Thymus (tissue), 14 donors: ENCODE results near the gene SEPTIN2. TPM values are rescaled to one million over a fixed set of nuclear protein-coding genes. Genes with fewer than 3 reads are reported as not detected.

Experiments
- DNase-seq, 9 donors: peaks; one replicate each; pipeline ENCODE4 v3.0.0-alpha.2; 2013; ENCODE audit warnings: low spot score in 9 of 9, low read depth in 6 of 9, missing footprints in 1 of 9
- H3K27ac ChIP-seq, 2 donors: one replicate each; pipeline ENCODE4 v1.5.1; 2013; ENCODE audit warnings: control low read depth in 1 of 2, low read depth in 1 of 2, low read length in 1 of 2, mild to moderate bottlenecking in 1 of 2, moderate library complexity in 1 of 2
- H3K27me3 ChIP-seq, 2 donors: one replicate each; pipeline ENCODE4 v1.5.1; 2013; ENCODE audit warnings: low read length in 1 of 2; ENCODE audit not compliant: control insufficient read depth in 2 of 2, insufficient read depth in 1 of 2
- H3K36me3 ChIP-seq, 2 donors: one replicate each; pipeline ENCODE4 v1.5.1; 2013; ENCODE audit warnings: low read length in 1 of 2, mild to moderate bottlenecking in 1 of 2, moderate library complexity in 1 of 2; ENCODE audit not compliant: control insufficient read depth in 2 of 2, insufficient read depth in 2 of 2
- H3K4me1 ChIP-seq, 2 donors: one replicate each; pipeline ENCODE4 v1.5.1; 2013; ENCODE audit warnings: low read length in 2 of 2; ENCODE audit not compliant: control insufficient read depth in 2 of 2, insufficient read depth in 2 of 2
- H3K4me3 ChIP-seq, 2 donors: one replicate each; pipeline ENCODE4 v1.5.1; 2013; ENCODE audit warnings: low read length in 2 of 2, control low read depth in 1 of 2, mild to moderate bottlenecking in 1 of 2
- H3K9me3 ChIP-seq, 2 donors: one replicate each; pipeline ENCODE4 v1.5.1; 2013; ENCODE audit warnings: low read length in 1 of 2, mild to moderate bottlenecking in 1 of 2; ENCODE audit not compliant: control insufficient read depth in 2 of 2, insufficient read depth in 1 of 2
- WGBS: extraction: QIAGEN DNeasy Blood & Tissue Kit; methylation state at CpG from one replicate; pipeline ENCODE4 v1.1.7; 2013; 5-methylcytosine and 5-hydroxymethylcytosine counted together
- long read RNA-seq, 10 donors: transcript quantifications; one replicate each; lab custom pipeline, GENCODE V29; 2026
- polyA plus RNA-seq: library from polyadenylated mRNA; stranded (reverse); fragments of 200-250 nt; gene quantifications from one replicate; pipeline ENCODE4 v1.2.3, GENCODE V29; 2013
- total RNA-seq: library from RNA; stranded (reverse); fragments of 120-200 nt; gene quantifications from one replicate; pipeline ENCODE4 v1.2.4, GENCODE V29; 2013
- donor health status: healthy.

The SEPTIN2 gene
- total RNA-seq (149 TPM), polyA plus RNA-seq (189 TPM)
- long read RNA-seq, donor 1, partial matches to known transcripts: 0 of 1 reads
- long read RNA-seq, donor 1, other reads (novel, unspliced or antisense): 0 of 1 reads
- long read RNA-seq, donor 2, transcript SEPT2-203 (13 exons, 3,315 nt): major isoform, 42 of 170 reads
- long read RNA-seq, donor 2, transcript SEPT2-238 (4 exons, 740 nt): minor isoform, 10 of 170 reads
- long read RNA-seq, donor 2, partial matches to known transcripts: 110 of 170 reads
- long read RNA-seq, donor 2, other reads (novel, unspliced or antisense): 0 of 170 reads
- long read RNA-seq, donor 3, transcript SEPT2-238 (4 exons, 740 nt): minor isoform, 10 of 84 reads
- long read RNA-seq, donor 3, transcript SEPT2-203 (13 exons, 3,315 nt): major isoform, 25 of 84 reads
- long read RNA-seq, donor 3, partial matches to known transcripts: 34 of 84 reads
- long read RNA-seq, donor 3, other reads (novel, unspliced or antisense): 6 of 84 reads
- long read RNA-seq, donor 4, transcript SEPT2-203 (13 exons, 3,315 nt): major isoform, 16 of 34 reads
- long read RNA-seq, donor 4, transcript SEPT2-238 (4 exons, 740 nt): minor isoform, 5 of 34 reads
- long read RNA-seq, donor 4, partial matches to known transcripts: 12 of 34 reads
- long read RNA-seq, donor 4, other reads (novel, unspliced or antisense): 0 of 34 reads
- long read RNA-seq, donor 5, transcript SEPT2-238 (4 exons, 740 nt): minor isoform, 7 of 135 reads
- long read RNA-seq, donor 5, transcript SEPT2-203 (13 exons, 3,315 nt): major isoform, 42 of 135 reads
- long read RNA-seq, donor 5, partial matches to known transcripts: 64 of 135 reads
- long read RNA-seq, donor 5, other reads (novel, unspliced or antisense): 13 of 135 reads
- long read RNA-seq, donor 6, transcript SEPT2-203 (13 exons, 3,315 nt): major isoform, 23 of 41 reads
- long read RNA-seq, donor 6, partial matches to known transcripts: 5 of 41 reads
- long read RNA-seq, donor 6, other reads (novel, unspliced or antisense): 0 of 41 reads
- long read RNA-seq, donor 7, transcript SEPT2-203 (13 exons, 3,315 nt): major isoform, 25 of 42 reads
- long read RNA-seq, donor 7, partial matches to known transcripts: 0 of 42 reads
- long read RNA-seq, donor 7, other reads (novel, unspliced or antisense): 5 of 42 reads
- long read RNA-seq, donor 8, transcript SEPT2-238 (4 exons, 740 nt): minor isoform, 7 of 35 reads
- long read RNA-seq, donor 8, transcript SEPT2-203 (13 exons, 3,315 nt): major isoform, 11 of 35 reads
- long read RNA-seq, donor 8, partial matches to known transcripts: 6 of 35 reads
- long read RNA-seq, donor 8, other reads (novel, unspliced or antisense): 7 of 35 reads
- long read RNA-seq, donor 9, transcript SEPT2-203 (13 exons, 3,315 nt): major isoform, 20 of 28 reads
- long read RNA-seq, donor 9, transcript SEPT2-238 (4 exons, 740 nt): minor isoform, 5 of 28 reads
- long read RNA-seq, donor 9, partial matches to known transcripts: 0 of 28 reads
- long read RNA-seq, donor 9, other reads (novel, unspliced or antisense): 0 of 28 reads
- long read RNA-seq, donor 10, transcript SEPT2-203 (13 exons, 3,315 nt): major isoform, 30 of 89 reads
- long read RNA-seq, donor 10, transcript SEPT2-238 (4 exons, 740 nt): minor isoform, 5 of 89 reads
- long read RNA-seq, donor 10, partial matches to known transcripts: 38 of 89 reads
- long read RNA-seq, donor 10, other reads (novel, unspliced or antisense): 13 of 89 reads

GRCh38 chr2:241315879-241316631, at the start of gene SEPTIN2:
TSS of gene SEPTIN2 (plus strand) at chr2:241315925. CDS start at chr2:241324233, 8,308 bp downstream.
- DNase-seq: peak in 6 of 9 donors; percentile 64 to 89 (median 73)
- peak within 1 kb of the TSS; percentile 98 to 99 for H3K27ac ChIP-seq
- H3K9me3 ChIP-seq: peaks cover 0 to 2% of the 10 kb centered on the region in 2 donors
- whole genome bisulfite sequencing: under 1% methylated on average over 75 of the region's 75 CpGs
- H3K4me1 ChIP-seq: peaks cover 12 to 39% of the 10 kb centered on the region in 2 donors
- H3K4me3 ChIP-seq: peak within 1 kb of the TSS; percentile 80 to 98
- H3K36me3 ChIP-seq: no peaks in the 10 kb centered on the region
- no peaks in the 10 kb centered on the region for H3K27me3 ChIP-seq

DNA sequence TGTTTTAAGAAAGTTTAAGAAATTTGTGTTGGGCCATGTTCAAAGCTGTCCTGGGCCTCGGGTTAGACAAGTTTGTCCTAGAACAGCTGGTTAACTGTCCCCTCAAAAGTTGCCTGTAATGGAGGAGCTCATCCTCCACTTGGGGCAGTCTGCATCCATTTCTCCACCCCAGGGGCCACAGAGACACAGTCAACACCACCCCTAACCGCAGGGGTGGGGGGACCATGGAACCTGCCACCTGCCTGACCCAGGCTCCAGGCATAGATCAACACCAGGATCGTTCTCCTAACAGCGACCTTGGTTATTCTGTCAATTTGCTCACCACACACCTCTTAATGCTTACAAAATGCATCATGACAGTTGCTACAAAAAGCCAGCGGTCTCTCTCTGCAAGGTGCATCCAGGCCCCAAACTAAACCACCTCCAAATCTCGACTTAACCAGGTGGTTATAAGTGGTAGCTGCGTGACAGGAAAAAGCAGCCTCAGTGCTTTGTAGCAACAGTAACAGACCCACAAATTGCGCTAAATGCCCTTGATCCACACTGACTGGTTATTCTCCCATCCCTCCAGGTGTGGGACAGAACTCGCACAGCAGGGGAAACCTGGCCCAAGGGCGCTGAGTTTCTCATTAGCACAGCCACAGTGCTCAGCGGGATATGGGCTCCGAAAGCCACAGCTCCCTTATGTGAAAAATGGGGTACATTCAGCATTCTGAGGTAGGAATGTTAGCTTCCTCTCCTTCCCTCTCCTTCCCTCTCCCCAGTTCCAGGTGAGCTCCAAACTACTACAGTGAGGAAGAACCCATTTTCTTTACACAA, 48.3 kb upstream of the SEPTIN2 start:
- Histone ChIP-seq H3K36me3 (peaks cover 26 to 44% of the 10 kb centered on the region in 2 donors), H3K27me3 (peaks cover 0 to 8% of the 10 kb centered on the region in 2 donors), H3K4me1 (peaks cover 3 to 8% of the 10 kb centered on the region in 2 donors), H3K27ac (no peak overlapping the region), H3K4me3 (no peak overlapping the region), H3K9me3 (no peaks in the 10 kb centered on the region)
- 87% methylated on average over 12 of the region's 12 CpGs for WGBS
- no peak for DNase-seq

DNA sequence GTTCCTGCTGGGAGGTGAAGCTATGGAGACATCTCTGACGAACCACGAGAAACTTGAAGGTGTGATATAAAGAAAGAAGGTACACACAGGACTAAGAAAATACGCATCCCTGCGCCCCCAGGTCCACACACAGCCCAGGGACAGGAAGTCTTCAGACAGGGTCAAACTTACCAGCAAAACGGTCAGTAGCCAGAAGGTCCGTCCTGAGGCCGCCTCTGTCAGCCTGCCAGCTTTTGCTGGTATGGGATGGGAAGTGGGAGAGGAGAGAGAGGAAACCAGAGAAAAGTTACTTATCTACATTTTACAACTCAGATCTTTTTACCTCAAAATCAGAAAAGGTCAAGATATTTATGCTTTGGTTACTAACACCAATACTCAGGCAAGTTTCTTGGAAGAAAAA, 47.4 kb upstream of the SEPTIN2 start:
- Histone ChIP-seq H3K36me3 (peaks cover 18 to 35% of the 10 kb centered on the region in 2 donors), H3K9me3 (no peaks in the 10 kb centered on the region), H3K27ac (no peak overlapping the region), H3K27me3 (peaks cover 2 to 14% of the 10 kb centered on the region in 2 donors), H3K4me1 (peaks cover 3 to 13% of the 10 kb centered on the region in 2 donors), H3K4me3 (no peak overlapping the region)
- no peak for DNase-seq
- 93% methylated on average over 7 of the region's 7 CpGs for WGBS

- WGBS: 98% methylated on average over 14 of the region's 14 CpGs
- Histone ChIP-seq H3K27me3 (peaks cover 2 to 17% of the 10 kb centered on the region in 2 donors), H3K4me3 (no peak overlapping the region), H3K4me1 (peaks cover 3 to 19% of the 10 kb centered on the region in 2 donors), H3K36me3 (peaks cover 17 to 29% of the 10 kb centered on the region in 2 donors), H3K27ac (no peak overlapping the region), H3K9me3 (no peaks in the 10 kb centered on the region)
- no peak for DNase-seq
These were observed 46.8 kb upstream of the SEPTIN2 start for GRCh38 chr2:241268716-241269445.

DNA sequence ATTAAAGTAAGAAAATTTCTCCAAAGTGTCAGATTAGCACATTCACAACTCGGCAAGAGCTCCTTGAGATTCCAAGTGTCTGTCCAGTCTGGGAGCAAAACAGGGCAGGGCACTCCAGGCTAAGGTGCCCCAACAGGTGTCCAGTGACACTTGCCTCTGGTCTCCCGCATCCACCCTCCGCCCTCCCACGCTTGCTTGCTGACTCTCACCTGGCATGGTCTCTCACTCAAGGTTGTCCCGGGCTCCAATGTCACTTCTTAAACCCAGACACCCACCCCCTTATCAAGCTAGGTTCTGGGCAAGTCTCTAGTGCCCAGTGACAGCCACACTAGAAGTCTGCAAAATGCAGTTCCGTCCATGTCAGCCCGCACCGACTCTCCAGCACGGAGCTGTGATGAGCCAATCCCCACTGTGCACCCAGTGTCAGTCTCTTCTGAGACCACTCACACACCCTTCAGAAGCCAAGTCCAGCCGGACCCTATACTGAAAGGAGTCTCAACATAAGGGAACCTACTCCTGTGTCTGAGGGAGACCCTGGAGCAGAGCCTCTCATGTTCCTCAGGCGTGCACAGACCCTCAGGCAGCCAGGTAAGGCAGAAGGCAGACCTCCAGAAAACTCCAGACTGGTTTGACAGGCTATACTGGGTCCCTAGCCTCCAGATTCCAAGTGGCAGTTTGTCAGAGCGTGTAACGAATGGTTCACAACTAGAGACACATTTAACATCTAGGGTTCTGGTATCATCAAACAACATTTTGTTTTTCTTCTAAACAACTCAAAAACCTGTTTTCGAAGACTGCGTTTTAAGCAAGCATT, 45.8 kb upstream of the SEPTIN2 start:
- H3K9me3 ChIP-seq: no peaks in the 10 kb centered on the region
- no peak overlapping the region for H3K4me3 ChIP-seq
- no peak for DNase-seq
- H3K27me3 ChIP-seq: peaks cover 2 to 17% of the 10 kb centered on the region in 2 donors
- peaks cover 10 to 22% of the 10 kb centered on the region in 2 donors for H3K36me3 ChIP-seq
- WGBS: 97% methylated on average over 15 of the region's 15 CpGs
- H3K4me1 ChIP-seq: peaks cover 3 to 28% of the 10 kb centered on the region in 2 donors
- H3K27ac ChIP-seq: no peak overlapping the region

GRCh38 chr2:241270531-241270930, 45.2 kb upstream of the SEPTIN2 start:
- peaks cover 2 to 17% of the 10 kb centered on the region in 2 donors for H3K27me3 ChIP-seq
- H3K9me3 ChIP-seq: no peaks in the 10 kb centered on the region
- H3K27ac ChIP-seq: no peak overlapping the region
- peaks cover 7 to 18% of the 10 kb centered on the region in 2 donors for H3K36me3 ChIP-seq
- 96% methylated on average over 5 of the region's 5 CpGs for WGBS
- no peak overlapping the region for H3K4me3 ChIP-seq
- H3K4me1 ChIP-seq: peaks cover 3 to 28% of the 10 kb centered on the region in 2 donors
- DNase-seq: no peak
